Middle frontal gyrus (tissue), 1 donor: ENCODE data around the gene SYNPO2L.
A peak's percentile ranks its signal among the peaks of the same experiment; 100 is the strongest.

Source experiments
- DNase-seq: peaks from one replicate; pipeline ENCODE4 v3.0.0-alpha.2; 2015; ENCODE audit warnings: low spot score; ENCODE audit errors: extremely low spot score

The SYNPO2L gene

DNA sequence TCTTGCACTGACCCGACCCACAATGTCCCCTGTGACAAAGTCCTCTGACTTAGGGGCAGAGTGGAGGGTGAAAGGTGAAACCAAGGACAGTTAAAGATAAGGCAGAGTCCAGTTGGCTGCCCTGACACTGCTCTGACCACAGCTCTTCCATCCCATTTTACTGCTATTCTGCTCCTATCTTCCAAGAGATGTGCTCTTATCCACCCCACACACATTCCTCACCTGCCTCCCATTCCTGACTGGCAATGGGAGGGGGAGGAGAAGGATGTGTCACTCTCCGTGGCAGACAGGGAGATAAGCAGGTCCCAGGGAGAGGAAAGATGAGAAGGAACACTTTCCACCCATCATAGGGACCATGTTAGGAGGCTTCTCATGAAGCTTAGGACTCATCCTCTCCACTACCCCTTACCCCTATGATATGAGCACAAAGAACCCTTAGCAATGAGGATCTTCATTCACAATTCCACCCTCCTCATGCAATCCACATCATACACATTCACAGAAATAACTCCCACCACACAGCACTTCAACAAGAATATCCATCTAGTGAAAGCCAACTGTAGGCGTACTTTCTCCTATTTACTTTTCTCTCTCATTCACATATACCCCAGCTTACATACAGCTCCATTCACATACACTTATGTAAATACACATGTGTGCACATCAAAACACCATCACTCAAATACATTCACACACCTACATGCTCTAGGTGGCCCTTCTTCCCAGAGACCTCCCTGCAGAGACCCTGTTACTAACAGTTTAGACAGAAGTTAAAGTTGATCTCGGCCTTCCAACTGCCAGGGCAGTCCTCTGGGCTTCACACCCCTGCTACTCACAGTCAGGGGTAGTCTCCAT, 6.6 kb downstream of the SYNPO2L start:
- DNase-seq, result no peak

GRCh38 chr10:73647875-73648651, 7.8 kb downstream of the SYNPO2L start:
- DNase-seq, result no peak

- DNase-seq, result peak; percentile 3
These were observed 8.5 kb downstream of the SYNPO2L start for GRCh38 chr10:73647211-73647874.

- DNase-seq, result no peak
These were observed 9.2 kb downstream of the SYNPO2L start for GRCh38 chr10:73646598-73647041.

- DNase-seq, result no peak
These were observed 10.6 kb downstream of the SYNPO2L start for GRCh38 chr10:73645251-73645650.

GRCh38 chr10:73644767-73645166, 11.1 kb downstream of the SYNPO2L start:
- DNase-seq, result no peak

DNA sequence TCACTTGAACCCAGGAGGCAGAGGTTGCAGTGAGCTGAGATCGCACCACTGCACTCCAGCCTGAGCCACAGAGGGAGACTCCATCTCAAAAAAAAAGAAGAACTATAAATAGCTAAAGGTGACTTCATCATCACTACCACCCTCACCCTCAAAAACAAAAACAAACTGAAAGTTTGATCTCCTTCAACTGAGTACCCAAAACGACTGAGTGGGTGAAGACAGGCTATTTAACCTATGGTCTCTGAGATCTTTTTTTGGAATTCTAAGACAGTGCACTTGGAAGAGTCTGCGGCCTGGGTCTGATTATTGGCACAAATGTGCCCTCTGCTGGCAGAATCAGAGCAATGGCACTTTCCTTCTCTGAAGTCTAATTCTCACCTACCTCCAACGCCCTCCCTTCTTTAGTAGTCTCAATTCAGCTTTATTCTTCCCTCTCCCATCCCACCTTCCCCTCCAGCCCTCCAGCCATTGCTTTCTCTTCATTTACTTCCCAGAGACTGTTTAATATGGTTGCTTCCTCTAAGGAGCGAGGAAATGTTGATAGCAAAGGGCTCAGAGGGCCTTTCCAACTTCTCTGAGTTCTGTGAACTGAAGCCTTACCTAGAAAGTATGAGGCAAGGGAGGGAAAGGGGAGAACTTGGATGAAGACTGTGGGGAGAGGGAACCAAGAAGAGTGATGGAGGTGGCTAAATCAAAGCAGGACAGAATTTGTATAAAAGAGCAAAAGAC, 11.7 kb downstream of the SYNPO2L start:
- peak; percentile 58 for DNase-seq

- no peak for DNase-seq
These were observed 12.5 kb downstream of the SYNPO2L start for GRCh38 chr10:73643362-73643761.

- no peak for DNase-seq
These were observed 14.3 kb downstream of the SYNPO2L start, which contains the start of gene MYOZ1 for GRCh38 chr10:73641328-73642060. MYOZ1 (minus strand) TSS chr10:73641474; CDS start chr10:73640017, 1,457 bp downstream.

GRCh38 chr10:73639286-73639685, 16.5 kb downstream of the SYNPO2L start:
- DNase-seq, result no peak

- DNase-seq, result no peak
These were observed 20.0 kb downstream of the SYNPO2L start for GRCh38 chr10:73635781-73636180.

DNA sequence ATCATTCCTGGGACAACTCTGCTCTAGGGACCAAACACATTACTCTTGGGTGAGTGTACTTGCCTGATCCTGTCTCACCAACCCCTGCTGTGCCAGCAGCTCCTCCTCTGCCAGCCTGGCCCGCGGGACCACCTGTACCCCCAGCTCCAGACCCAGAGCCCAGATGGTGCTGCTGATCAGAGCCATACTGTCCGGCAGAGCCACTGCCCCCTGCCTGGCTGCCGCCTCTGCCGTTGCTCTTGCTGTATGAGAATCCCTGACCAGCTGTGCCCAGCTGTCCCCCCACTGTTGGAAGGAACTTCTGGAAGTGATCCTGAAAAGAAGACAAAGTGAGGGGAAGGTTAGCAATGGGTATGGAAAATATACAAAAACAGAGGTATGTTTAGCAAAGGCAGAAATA, 21.4 kb downstream of the SYNPO2L start:
- DNase-seq, result no peak

GRCh38 chr10:73629165-73629564, 26.7 kb downstream of the SYNPO2L start:
- no peak for DNase-seq

DNA sequence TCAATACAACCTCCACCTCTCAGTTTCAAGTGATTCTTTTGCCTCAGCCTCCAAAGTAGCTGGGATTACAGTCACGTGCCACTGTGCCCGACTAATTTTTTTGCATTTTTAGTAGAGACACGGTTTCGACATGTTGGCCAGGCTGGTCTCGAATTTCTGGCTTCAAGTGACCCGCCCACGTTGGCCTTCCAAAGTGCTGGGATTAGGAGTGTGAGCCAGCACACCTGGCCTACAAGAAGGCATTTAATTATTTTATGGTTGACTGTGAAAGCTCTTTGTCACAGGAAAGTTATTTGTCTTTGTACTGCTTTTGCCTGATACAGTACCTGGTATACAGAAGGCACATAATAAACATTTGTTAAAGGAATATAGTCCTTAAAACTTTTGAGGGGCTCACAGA, 27.4 kb downstream of the SYNPO2L start:
- DNase-seq, result no peak

DNA sequence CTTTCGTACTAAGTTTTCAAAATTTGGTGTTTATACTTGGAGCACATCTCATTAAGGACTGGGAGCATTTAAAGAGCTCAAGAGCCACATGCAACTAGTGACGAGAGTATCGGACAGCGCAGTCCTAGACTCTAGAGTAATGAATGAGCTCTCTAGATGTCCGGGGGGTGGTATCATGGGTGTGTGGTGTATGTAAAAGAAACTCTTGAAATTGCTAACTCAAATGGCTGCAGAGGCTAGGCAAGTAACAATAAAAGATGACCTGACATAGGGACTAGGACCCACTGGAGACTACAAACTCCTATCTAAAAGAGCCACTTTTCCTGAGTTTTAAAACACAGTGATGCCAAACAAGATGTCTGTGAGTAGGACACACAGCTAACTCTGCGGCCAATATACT, 28.5 kb downstream of the SYNPO2L start:
- DNase-seq, result no peak

DNA sequence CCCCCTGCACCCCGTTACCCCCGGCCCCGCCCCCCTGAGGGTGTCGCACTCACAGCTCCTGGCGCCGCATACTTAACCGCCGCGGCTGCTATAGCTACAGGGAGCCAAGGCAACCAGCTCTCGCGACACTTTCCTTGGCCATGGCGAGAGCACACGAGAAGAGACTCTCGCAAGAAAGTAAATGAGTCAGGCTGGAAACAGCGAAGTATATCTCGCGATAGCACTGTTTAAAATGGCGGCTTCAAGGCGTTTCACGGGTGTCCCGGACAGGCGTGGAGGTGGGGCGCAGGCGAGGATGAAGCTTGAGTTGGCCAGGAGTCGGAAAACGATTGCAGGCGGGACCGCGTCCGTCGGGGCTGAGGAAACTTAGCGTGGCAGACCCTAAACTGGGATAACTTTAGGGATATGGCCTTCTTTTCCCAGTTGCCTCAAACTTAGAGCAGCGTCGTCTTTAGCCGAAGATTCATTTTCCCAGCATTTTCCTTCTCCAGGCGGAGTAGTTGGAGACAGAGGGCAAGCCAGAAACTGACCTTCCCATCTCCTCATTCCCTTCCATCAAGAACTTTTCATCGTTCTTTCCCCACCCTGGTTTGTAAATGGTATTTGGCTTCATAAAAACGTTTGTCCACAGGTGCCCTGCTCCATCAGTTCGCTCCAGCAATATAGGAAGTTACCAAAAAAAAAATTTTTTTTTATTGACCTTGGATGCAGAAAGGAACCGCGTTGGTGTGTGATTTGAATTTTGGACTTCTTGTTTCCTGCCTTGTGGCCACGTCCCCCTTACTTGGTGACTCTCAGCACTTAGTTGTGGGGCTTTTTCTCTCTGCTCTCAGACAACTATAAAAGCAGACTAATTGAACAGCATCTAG, 29.7 kb downstream of the SYNPO2L start:
- DNase-seq, result peak; percentile 91

DNA sequence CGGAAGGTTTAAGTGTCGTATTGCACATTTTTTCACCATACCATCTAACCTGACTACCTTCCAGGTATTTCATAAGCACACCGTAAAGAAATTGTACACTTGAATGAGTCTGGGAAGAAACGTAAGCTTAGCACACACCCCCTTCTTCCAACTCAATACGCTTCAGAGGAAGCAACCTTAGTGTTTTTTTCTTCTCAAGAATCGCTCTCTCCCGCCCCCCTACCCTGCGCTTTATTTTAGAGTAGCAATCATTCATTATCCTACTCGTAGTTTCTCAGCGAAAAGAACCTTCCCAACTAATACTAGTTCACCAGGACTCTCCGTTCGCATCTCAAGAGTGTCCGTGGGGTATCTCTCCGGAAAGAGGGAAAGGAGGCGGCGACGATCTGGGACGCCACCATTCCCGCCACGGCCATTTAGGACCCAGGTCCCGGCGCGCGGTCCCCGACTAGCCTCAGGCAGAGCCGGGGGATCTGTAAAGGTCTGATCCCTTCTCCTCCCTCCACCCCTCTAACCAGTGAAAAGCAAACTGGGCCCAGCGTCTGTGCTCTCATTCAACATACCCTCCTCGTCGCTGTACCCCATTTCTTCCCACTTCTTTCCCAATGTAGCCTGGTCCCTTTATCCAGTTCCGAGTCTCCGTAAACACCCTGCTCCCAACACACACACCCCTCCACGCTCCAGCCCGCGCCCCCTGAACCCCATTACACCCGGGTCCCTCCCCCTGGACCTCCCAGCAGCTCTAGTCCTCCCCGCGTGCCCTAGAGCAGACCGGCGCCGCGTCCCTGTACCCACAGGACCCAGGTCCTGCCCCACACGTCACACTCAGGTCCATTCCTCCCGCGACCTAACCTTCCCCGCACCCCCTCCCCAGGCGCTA, 30.6 kb downstream of the SYNPO2L start:
- no peak for DNase-seq

DNA sequence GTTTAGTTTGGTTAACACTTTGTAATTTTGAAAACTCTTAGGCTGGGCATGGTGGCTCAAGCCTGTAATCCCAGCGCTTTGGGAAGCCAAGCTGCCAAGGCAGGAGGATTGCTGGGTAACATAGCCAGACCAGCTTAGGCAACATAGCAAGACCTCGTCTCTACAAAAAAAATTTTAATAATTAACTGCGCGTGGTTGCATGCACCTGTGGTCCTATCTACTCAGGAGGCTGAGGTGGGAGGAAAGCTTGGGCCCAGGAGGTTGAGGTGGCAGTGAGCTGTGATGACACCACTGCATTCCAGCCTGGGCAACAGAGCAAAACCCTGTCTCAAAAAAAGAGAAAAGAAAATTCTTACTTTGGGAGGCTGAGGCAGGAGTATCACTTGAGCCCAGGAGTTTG, 32.8 kb downstream of the SYNPO2L start:
- DNase-seq, result no peak
